Skeletal muscle tissue (tissue), 4 donors: ENCODE data around the gene SLC9A4. TPM values are rescaled to one million over a fixed set of nuclear protein-coding genes. Genes with fewer than 3 reads are reported as not detected.

Experiments
- H3K27ac ChIP-seq: one replicate; pipeline ENCODE4 v1.7.0; 2013; ENCODE audit warnings: mild to moderate bottlenecking, low read depth, low read length, inconsistent platforms
- H3K27me3 ChIP-seq, 3 donors: one replicate each; pipeline ENCODE4 v1.7.0; 2013; ENCODE audit warnings: low read length in 3 of 3; ENCODE audit not compliant: control insufficient read depth in 3 of 3, insufficient read depth in 3 of 3
- H3K36me3 ChIP-seq, 3 donors: one replicate each; pipeline ENCODE4 v1.7.0; 2013; ENCODE audit warnings: low read length in 3 of 3; ENCODE audit not compliant: control insufficient read depth in 3 of 3, insufficient read depth in 3 of 3
- H3K4me1 ChIP-seq, 3 donors: one replicate each; pipeline ENCODE4 v1.7.0; 2013; ENCODE audit warnings: low read length in 3 of 3, mild to moderate bottlenecking in 3 of 3; ENCODE audit not compliant: control insufficient read depth in 3 of 3, insufficient read depth in 3 of 3
- H3K4me3 ChIP-seq, 3 donors: one replicate each; pipeline ENCODE4 v1.7.0; 2013; ENCODE audit warnings: low read length in 3 of 3
- H3K9ac ChIP-seq, 3 donors: one replicate each; pipeline ENCODE4 v1.7.0; 2013; ENCODE audit warnings: low read length in 3 of 3, mild to moderate bottlenecking in 3 of 3, moderate library complexity in 2 of 3, low read depth in 1 of 3
- H3K9me3 ChIP-seq, 3 donors: one replicate each; pipeline ENCODE4 v1.7.0; 2013; ENCODE audit warnings: low read length in 3 of 3; ENCODE audit not compliant: control insufficient read depth in 3 of 3
- total RNA-seq: library from RNA; depleted of rRNA; stranded (reverse); fragments of >200 nt; gene quantifications from one replicate; pipeline ENCODE4 v1.2.3, GENCODE V29; 2014
- donor health status: Osteomylitis.

Gene SLC9A4
- total RNA-seq, 1 donor from 2014 or later = not detected

GRCh38 chr2:102451968-102452367 lies 21.1 kb upstream of the SLC9A4 start:
- no peaks in the 10 kb centered on the region for H3K27me3 ChIP-seq
- H3K36me3 ChIP-seq = no peaks in the 10 kb centered on the region
- H3K4me1 ChIP-seq = no peaks in the 10 kb centered on the region
- H3K9me3 ChIP-seq = no peaks in the 10 kb centered on the region
- H3K9ac ChIP-seq = no peak overlapping the region
- H3K27ac ChIP-seq = no peak overlapping the region
- H3K4me3 ChIP-seq = no peak overlapping the region

GRCh38 chr2:102453501-102453900 lies 19.5 kb upstream of the SLC9A4 start:
- H3K4me3 ChIP-seq = no peak overlapping the region
- no peaks in the 10 kb centered on the region for H3K4me1 ChIP-seq
- H3K27me3 ChIP-seq = no peaks in the 10 kb centered on the region
- H3K27ac ChIP-seq = no peak overlapping the region
- H3K9me3 ChIP-seq = no peaks in the 10 kb centered on the region
- H3K9ac ChIP-seq = no peak overlapping the region
- H3K36me3 ChIP-seq = no peaks in the 10 kb centered on the region

- no peaks in the 10 kb centered on the region for H3K4me1 ChIP-seq
- no peak overlapping the region for H3K4me3 ChIP-seq
- H3K27me3 ChIP-seq = no peaks in the 10 kb centered on the region
- no peaks in the 10 kb centered on the region for H3K36me3 ChIP-seq
- H3K27ac ChIP-seq = no peak overlapping the region
- no peak overlapping the region for H3K9ac ChIP-seq
- no peaks in the 10 kb centered on the region for H3K9me3 ChIP-seq
These were observed 17.9 kb upstream of the SLC9A4 start for GRCh38 chr2:102455061-102455670.

GRCh38 chr2:102460467-102460866 lies 12.6 kb upstream of the SLC9A4 start:
- Histone ChIP-seq H3K36me3 (no peaks in the 10 kb centered on the region), H3K9me3 (peaks cover 0 to 2% (median 0%) of the 10 kb centered on the region in 3 donors), H3K27me3 (peaks cover 0 to 5% (median 5%) of the 10 kb centered on the region in 3 donors), H3K4me3 (no peak overlapping the region), H3K9ac (no peak overlapping the region), H3K27ac (no peak overlapping the region), H3K4me1 (no peaks in the 10 kb centered on the region)

- no peaks in the 10 kb centered on the region for H3K36me3 ChIP-seq
- no peak overlapping the region for H3K9ac ChIP-seq
- peaks cover 0 to 2% (median 0%) of the 10 kb centered on the region in 3 donors for H3K9me3 ChIP-seq
- peaks cover 0 to 5% (median 5%) of the 10 kb centered on the region in 3 donors for H3K27me3 ChIP-seq
- H3K27ac ChIP-seq = no peak overlapping the region
- H3K4me3 ChIP-seq = no peak overlapping the region
- H3K4me1 ChIP-seq = no peaks in the 10 kb centered on the region
These were observed 11.8 kb upstream of the SLC9A4 start for GRCh38 chr2:102461188-102461587.

GRCh38 chr2:102463160-102463559 lies 9.9 kb upstream of the SLC9A4 start:
- H3K36me3 ChIP-seq = no peaks in the 10 kb centered on the region
- no peaks in the 10 kb centered on the region for H3K4me1 ChIP-seq
- peaks cover 0 to 2% (median 0%) of the 10 kb centered on the region in 3 donors for H3K9me3 ChIP-seq
- H3K4me3 ChIP-seq = no peak overlapping the region
- H3K27ac ChIP-seq = no peak overlapping the region
- no peak overlapping the region for H3K9ac ChIP-seq
- H3K27me3 ChIP-seq = peaks cover 0 to 5% (median 5%) of the 10 kb centered on the region in 3 donors

GRCh38 chr2:102470168-102470567 lies 2.9 kb upstream of the SLC9A4 start:
- H3K27ac ChIP-seq = no peak overlapping the region
- H3K4me1 ChIP-seq = no peaks in the 10 kb centered on the region
- H3K27me3 ChIP-seq = no peaks in the 10 kb centered on the region
- H3K36me3 ChIP-seq = no peaks in the 10 kb centered on the region
- no peak overlapping the region for H3K9ac ChIP-seq
- no peak overlapping the region for H3K4me3 ChIP-seq
- H3K9me3 ChIP-seq = no peaks in the 10 kb centered on the region

GRCh38 chr2:102473631-102474030 lies 605 bp downstream of the SLC9A4 start:
- H3K27me3 ChIP-seq = no peaks in the 10 kb centered on the region
- H3K27ac ChIP-seq = no peak overlapping the region
- H3K36me3 ChIP-seq = no peaks in the 10 kb centered on the region
- no peaks in the 10 kb centered on the region for H3K9me3 ChIP-seq
- H3K4me1 ChIP-seq = no peaks in the 10 kb centered on the region
- H3K4me3 ChIP-seq = no peak overlapping the region
- H3K9ac ChIP-seq = no peak overlapping the region

- Histone ChIP-seq H3K4me1 (no peaks in the 10 kb centered on the region), H3K4me3 (no peak overlapping the region), H3K9ac (no peak overlapping the region), H3K27me3 (no peaks in the 10 kb centered on the region), H3K9me3 (no peaks in the 10 kb centered on the region), H3K36me3 (no peaks in the 10 kb centered on the region), H3K27ac (no peak overlapping the region)
These were observed 1.8 kb downstream of the SLC9A4 start for GRCh38 chr2:102474785-102475184.

GRCh38 chr2:102478686-102479470 lies 5.9 kb downstream of the SLC9A4 start:
- peaks cover 0 to 7% (median 0%) of the 10 kb centered on the region in 3 donors for H3K4me1 ChIP-seq
- H3K36me3 ChIP-seq = no peaks in the 10 kb centered on the region
- H3K9ac ChIP-seq = no peak overlapping the region
- H3K9me3 ChIP-seq = no peaks in the 10 kb centered on the region
- H3K27ac ChIP-seq = no peak overlapping the region
- no peaks in the 10 kb centered on the region for H3K27me3 ChIP-seq
- H3K4me3 ChIP-seq = no peak overlapping the region
